Trophoblast cell (in vitro differentiated cells and primary cell): ENCODE results near the gene METTL23.
"Not testable (repeated sequence)": the region's sequence is repeated elsewhere in the genome, so short reads cannot be mapped to it uniquely, and the experiment has no call there.

Experiments used
- DNase-seq, 2 donors: peaks; one replicate each; pipeline ENCODE4 v3.0.0-alpha.2; 2016
- H2AFZ ChIP-seq: 2 replicates; pipeline ENCODE4 v1.6.1; 2013; ENCODE audit warnings: low read length, moderate library complexity, mild to moderate bottlenecking; ENCODE audit not compliant: insufficient read depth, poor library complexity
- H2AK5ac ChIP-seq: 2 replicates; pipeline ENCODE4 v1.6.1; 2013; ENCODE audit warnings: mild to moderate bottlenecking, low read length
- H2BK120ac ChIP-seq: 2 replicates; pipeline ENCODE4 v1.6.1; 2013; ENCODE audit warnings: low read length, mild to moderate bottlenecking, moderate library complexity; ENCODE audit not compliant: insufficient read depth, poor library complexity
- H2BK12ac ChIP-seq: 2 replicates; pipeline ENCODE4 v1.6.1; 2013; ENCODE audit warnings: mild to moderate bottlenecking, low read length, moderate library complexity
- H2BK5ac ChIP-seq: 2 replicates; pipeline ENCODE4 v1.6.1; 2013; ENCODE audit warnings: low read length, low read depth, moderate library complexity, mild to moderate bottlenecking; ENCODE audit not compliant: poor library complexity
- H3K14ac ChIP-seq: 2 replicates; pipeline ENCODE4 v1.6.1; 2013; ENCODE audit warnings: mild to moderate bottlenecking, low read length
- H3K18ac ChIP-seq: 2 replicates; pipeline ENCODE4 v1.6.1; 2013; ENCODE audit warnings: mild to moderate bottlenecking, low read length
- H3K23ac ChIP-seq: 2 replicates; pipeline ENCODE4 v1.6.1; 2013; ENCODE audit warnings: low read length
- H3K27ac ChIP-seq: 2 replicates; pipeline ENCODE4 v1.5.1; 2013; ENCODE audit warnings: low read depth, mild to moderate bottlenecking, inconsistent platforms, low read length, moderate library complexity
- H3K27me3 ChIP-seq: 2 replicates; pipeline ENCODE4 v1.6.1; 2013; ENCODE audit warnings: inconsistent platforms, mild to moderate bottlenecking, low read length, moderate library complexity; ENCODE audit not compliant: insufficient read depth
- H3K36me3 ChIP-seq, 2 experiments: 1 replicate in 1 of 2; 2 replicates in 1 of 2; pipeline ENCODE4 v1.6.1; 2013; ENCODE audit warnings: low read length in 2 of 2, mild to moderate bottlenecking in 2 of 2, moderate library complexity in 1 of 2; ENCODE audit not compliant: insufficient read depth in 2 of 2, control insufficient read depth in 1 of 2
- H3K4ac ChIP-seq: 2 replicates; pipeline ENCODE4 v1.6.1; 2013; ENCODE audit warnings: low read depth, mild to moderate bottlenecking, low read length, moderate library complexity
- H3K4me1 ChIP-seq, 2 experiments: 1 replicate in 1 of 2; 2 replicates in 1 of 2; pipeline ENCODE4 v1.6.1; 2013; ENCODE audit warnings: low read length in 2 of 2, mild to moderate bottlenecking in 2 of 2, moderate library complexity in 1 of 2; ENCODE audit not compliant: insufficient read depth in 2 of 2, control insufficient read depth in 1 of 2
- H3K4me2 ChIP-seq: 2 replicates; pipeline ENCODE4 v1.6.1; 2013; ENCODE audit warnings: inconsistent platforms, mild to moderate bottlenecking, low read length, moderate library complexity
- H3K4me3 ChIP-seq: 2 replicates; pipeline ENCODE4 v1.5.1; 2013; ENCODE audit warnings: mild to moderate bottlenecking, low read depth, low read length, inconsistent platforms
- H3K79me1 ChIP-seq: one replicate; pipeline ENCODE4 v1.6.1; 2013; ENCODE audit warnings: low read length
- H3K79me2 ChIP-seq: 2 replicates; pipeline ENCODE4 v1.6.1; 2013; ENCODE audit warnings: low read length, mild to moderate bottlenecking; ENCODE audit not compliant: control insufficient read depth, insufficient read depth, poor library complexity
- H3K9ac ChIP-seq: 2 replicates; pipeline ENCODE4 v1.6.1; 2013; ENCODE audit warnings: mild to moderate bottlenecking, low read length
- H3K9me3 ChIP-seq: 2 replicates; pipeline ENCODE4 v1.6.1; 2013; ENCODE audit warnings: low read depth, mild to moderate bottlenecking, control low read depth, inconsistent platforms, low read length; ENCODE audit not compliant: insufficient read depth
- H4K12ac ChIP-seq: 2 replicates; pipeline ENCODE4 v1.6.1; 2013; ENCODE audit warnings: low read depth, mild to moderate bottlenecking, low read length, moderate library complexity
- H4K8ac ChIP-seq: 2 replicates; pipeline ENCODE4 v1.6.1; 2013; ENCODE audit warnings: low read depth, mild to moderate bottlenecking, low read length, moderate library complexity
- H4K91ac ChIP-seq: one replicate; pipeline ENCODE4 v1.6.1; 2013; ENCODE audit warnings: low read depth, mild to moderate bottlenecking, low read length, moderate library complexity
- WGBS: extraction: QIAGEN DNeasy Blood & Tissue Kit; methylation state at CpG from one replicate; pipeline ENCODE4 v1.1.7; 2013; ENCODE audit warnings: missing lambda C conversion rate; ENCODE audit not compliant: insufficient read length, insufficient coverage; ENCODE audit errors: extremely low coverage; 5-methylcytosine and 5-hydroxymethylcytosine counted together

METTL23 gene

DNA sequence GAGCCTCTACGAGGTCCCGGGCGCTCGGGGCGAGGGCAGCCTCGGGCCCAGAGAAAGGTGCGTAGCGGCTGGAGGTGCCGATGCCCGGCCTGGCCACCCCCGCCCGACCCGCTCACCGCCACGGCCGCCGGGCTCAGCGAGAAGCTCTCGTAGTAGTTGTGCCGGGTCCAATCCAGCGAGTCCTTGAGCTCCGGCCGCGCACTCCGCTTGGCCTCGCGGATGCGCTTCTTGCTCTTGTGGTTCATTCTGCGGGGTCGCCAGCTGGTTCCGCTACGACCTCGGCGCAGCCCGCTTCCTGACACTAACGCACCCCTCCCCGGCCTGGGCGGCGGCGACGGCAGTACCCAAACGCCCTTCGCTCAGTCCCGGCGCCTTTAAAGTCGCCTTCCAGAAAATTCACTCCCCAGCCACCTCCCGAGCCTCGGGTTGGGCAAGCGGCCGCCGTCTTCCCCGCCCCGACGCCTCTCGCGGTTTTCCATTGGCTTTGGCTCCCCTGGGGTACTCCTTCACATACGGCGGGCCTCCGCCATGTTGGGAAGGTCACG is 336 bp upstream of the METTL23 start, which contains the start of gene JMJD6:
TSS of gene JMJD6 (minus strand) at position 376 of the 545 bp plus-strand sequence. CDS start at position 245, 131 bp downstream.
- Histone ChIP-seq H3K79me1 (peaks cover 11% of the 10 kb centered on the region), H3K14ac (peak within 1 kb of the TSS; percentile 90), H3K4me1 (no peaks in the 10 kb centered on the region), H2BK5ac (peak within 1 kb of the TSS; percentile 84), H4K12ac (peak within 1 kb of the TSS; percentile 79), H4K91ac (peak within 1 kb of the TSS; percentile 86), H3K4ac (peak within 1 kb of the TSS; percentile 62), H3K9me3 (no peaks in the 10 kb centered on the region), H3K27ac (peak within 1 kb of the TSS; percentile 95), H3K4me3 (peak within 1 kb of the TSS; percentile 99), H2AFZ (peak within 1 kb of the TSS; percentile 65), H3K79me2 (peaks cover 6% of the 10 kb centered on the region), H3K18ac (peak within 1 kb of the TSS; percentile 65), H3K36me3 (peaks cover 22 to 28% of the 10 kb centered on the region in 2 experiments), H2BK120ac (peak within 1 kb of the TSS; percentile 61), H3K9ac (peak within 1 kb of the TSS; percentile 97), H2BK12ac (no peak within 1 kb of the TSS), H4K8ac (peak within 1 kb of the TSS; percentile 85), H2AK5ac (no peak within 1 kb of the TSS), H3K4me2 (peak within 1 kb of the TSS; percentile 86), H3K23ac (no peak within 1 kb of the TSS), H3K27me3 (no peaks in the 10 kb centered on the region)
- no CpG with 5 or more reads among the region's 60 CpGs for WGBS
- DNase-seq: peak in 1 of 2 donors; percentile 92

DNA sequence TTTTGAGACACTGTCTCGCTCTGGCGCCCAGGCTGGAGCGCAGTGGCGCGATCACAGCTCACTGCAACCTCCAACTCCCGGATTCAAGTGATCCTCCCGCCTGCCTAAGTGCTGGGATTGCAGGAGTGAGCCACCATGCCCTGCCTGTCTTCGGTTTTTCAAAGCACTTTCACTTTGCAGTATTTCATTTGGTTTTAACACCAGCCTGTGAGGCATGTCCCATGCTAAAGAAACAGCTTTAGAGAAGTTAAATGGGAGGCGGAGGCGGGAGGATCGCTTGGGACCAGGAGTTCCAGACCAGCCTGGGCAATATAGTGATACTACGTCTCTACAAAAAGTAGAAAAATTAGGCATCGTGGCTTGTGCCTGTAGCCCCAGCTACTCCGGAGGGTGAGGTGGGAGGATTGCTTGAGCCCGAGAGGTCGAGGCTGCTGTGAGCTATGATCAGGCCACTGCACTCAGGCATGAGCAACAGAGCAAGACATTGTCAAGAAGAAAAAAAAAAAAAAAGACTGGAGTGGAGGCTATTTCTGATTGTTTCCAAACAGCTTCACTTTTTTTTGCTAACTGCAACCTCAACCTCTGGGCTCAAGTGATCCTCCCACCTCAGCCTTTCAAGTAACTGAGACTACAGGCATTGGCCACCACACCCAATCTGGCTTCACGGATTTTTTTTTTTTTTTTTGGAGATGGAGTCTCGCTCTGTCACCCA is 1.3 kb downstream of the METTL23 start:
- no CpG with 5 or more reads among the region's 18 CpGs for WGBS

DNA sequence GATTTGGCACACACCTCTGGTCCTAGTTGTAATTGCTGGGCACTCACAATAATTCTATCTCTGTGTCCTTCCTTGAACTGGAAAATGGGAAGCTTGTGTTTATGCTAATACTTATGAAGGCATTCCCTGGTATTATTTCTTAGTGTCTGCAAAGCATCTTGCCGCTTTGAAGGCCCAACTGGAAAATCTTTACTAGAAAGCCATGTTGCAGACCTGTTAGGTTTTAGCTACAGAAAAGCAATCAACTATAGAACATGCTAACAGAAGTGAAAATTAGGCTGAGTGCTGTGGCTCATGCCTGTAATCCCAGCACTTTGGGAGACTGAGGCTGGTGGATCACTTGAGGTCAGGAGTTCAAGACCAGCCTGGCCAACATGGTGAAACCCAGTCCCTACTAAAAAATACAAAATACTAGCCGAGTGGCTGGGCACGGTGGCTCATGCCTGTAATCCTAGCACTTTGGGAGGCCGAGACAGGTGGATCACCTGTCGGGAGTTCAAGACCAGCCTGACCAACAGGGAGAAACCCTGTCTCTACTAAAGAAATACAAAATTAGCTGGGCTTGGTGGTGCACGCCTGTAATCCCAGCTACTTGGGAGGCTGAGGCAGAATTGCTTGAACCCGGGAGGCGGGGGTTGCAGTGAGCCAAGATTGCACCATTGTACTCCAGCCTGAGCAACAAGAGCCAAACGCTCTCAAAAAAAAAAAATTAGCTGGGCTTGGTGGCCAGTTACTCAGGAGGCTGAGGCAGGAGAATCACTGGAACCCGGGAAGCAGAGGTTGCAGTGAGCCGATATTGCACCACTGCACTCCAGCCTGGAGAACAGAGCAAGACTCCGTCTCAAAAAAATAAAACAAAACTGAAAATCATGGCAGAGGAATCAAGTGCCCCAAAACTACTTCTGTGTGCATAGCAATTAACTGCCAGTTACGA is 5.4 kb downstream of the METTL23 start:
- H2AK5ac ChIP-seq, H3K27ac ChIP-seq, H3K4me2 ChIP-seq, H2AFZ ChIP-seq, H3K27me3 ChIP-seq, H3K4me1 ChIP-seq, H2BK5ac ChIP-seq, H4K91ac ChIP-seq, H3K9me3 ChIP-seq, H3K18ac ChIP-seq, H3K4me3 ChIP-seq, H3K14ac ChIP-seq, DNase-seq, H2BK120ac ChIP-seq, H4K8ac ChIP-seq, H3K9ac ChIP-seq, H4K12ac ChIP-seq, H3K23ac ChIP-seq, H3K4ac ChIP-seq, H2BK12ac ChIP-seq: not testable (repeated sequence)
- Histone ChIP-seq H3K79me2 (peaks cover 13% of the 10 kb centered on the region), H3K36me3 (peaks cover 10 to 22% of the 10 kb centered on the region in 2 experiments), H3K79me1 (peaks cover 12% of the 10 kb centered on the region)
- no CpG with 5 or more reads among the region's 13 CpGs for WGBS

More for the DNA sequence above, 1.3 kb downstream of the METTL23 start:
- no peak overlapping the region for H3K4me3 ChIP-seq
- no peak overlapping the region for H4K8ac ChIP-seq
- no peak overlapping the region for H3K14ac ChIP-seq
- DNase-seq: peak in 1 of 2 donors; percentile 43
- H3K27me3 ChIP-seq: no peaks in the 10 kb centered on the region
- H3K9ac ChIP-seq: no peak overlapping the region
- H3K4ac ChIP-seq: no peak overlapping the region
- no peak overlapping the region for H2AK5ac ChIP-seq
- no peak overlapping the region for H3K23ac ChIP-seq
- no peaks in the 10 kb centered on the region for H3K4me1 ChIP-seq
- no peak overlapping the region for H3K27ac ChIP-seq
- H3K36me3 ChIP-seq: peaks cover 17 to 19% of the 10 kb centered on the region in 2 experiments
- H3K4me2 ChIP-seq: peak overlapping the region; percentile 80
- H2BK120ac ChIP-seq: no peak overlapping the region
- no peak overlapping the region for H4K91ac ChIP-seq
- H2BK5ac ChIP-seq: no peak overlapping the region
- no peak overlapping the region for H3K18ac ChIP-seq
- H2BK12ac ChIP-seq: no peak overlapping the region
- H3K9me3 ChIP-seq: no peaks in the 10 kb centered on the region
- H3K79me1 ChIP-seq: peaks cover 11% of the 10 kb centered on the region
- no peak overlapping the region for H4K12ac ChIP-seq
- no peak overlapping the region for H2AFZ ChIP-seq
- peaks cover 6% of the 10 kb centered on the region for H3K79me2 ChIP-seq
